K562 (cell line): ENCODE measurements around the gene MLH1. TPM values are rescaled to one million over a fixed set of nuclear protein-coding genes. Genes with fewer than 3 reads are reported as not detected.
A peak's percentile ranks its signal among the peaks of the same experiment; 100 is the strongest.

ENCODE experiments used
- ADNP ChIP-seq: fragments of 200-800 bp; sonication (Bioruptor generic); IDR thresholded peaks from 2 replicates; pipeline ENCODE4 v1.6.1; 2016; ENCODE audit warnings: missing genetic modification characterization, missing compliant biosample characterization
- BRD9 ChIP-seq: fragments of 450-650 bp; IDR thresholded peaks from 2 replicates; pipeline ENCODE4 v1.6.1; 2018; ENCODE audit warnings: low read depth; ENCODE audit not compliant: partially characterized antibody
- GMEB1 ChIP-seq: fragments of 250-450 bp; sonication (Bioruptor Pico); IDR thresholded peaks from 2 replicates; pipeline ENCODE4 v1.4.0; 2020; ENCODE audit warnings: mild to moderate bottlenecking
- IRF9 ChIP-seq: fragments of 450-650 bp; IDR thresholded peaks from 2 replicates; pipeline ENCODE4 v1.6.1; 2016; ENCODE audit warnings: missing biosample characterization, missing genetic modification characterization
- MED1 ChIP-seq: sonication (generic); formaldehyde crosslinking; IDR thresholded peaks from 2 replicates; pipeline ENCODE4 v1.8.1; 2023; ENCODE audit warnings: missing genetic modification reagents, borderline replicate concordance
- NFIC ChIP-seq: fragments of 450-650 bp; IDR thresholded peaks from 2 replicates; pipeline ENCODE4 v1.6.1; 2017; ENCODE audit warnings: mild to moderate bottlenecking, inconsistent platforms
- NFRKB ChIP-seq: fragments of 450-650 bp; IDR thresholded peaks from 2 replicates; pipeline ENCODE4 v1.6.1; 2016; ENCODE audit warnings: low read depth
- NR2F6 ChIP-seq: fragments of 450-650 bp; formaldehyde crosslinking; IDR thresholded peaks from 2 replicates; pipeline ENCODE4 v1.4.0; 2020; ENCODE audit warnings: mild to moderate bottlenecking
- PYGO2 ChIP-seq: fragments of 450-650 bp; IDR thresholded peaks from 2 replicates; pipeline ENCODE4 v1.6.1; 2016; ENCODE audit warnings: mild to moderate bottlenecking, missing genetic modification characterization, moderate library complexity, missing compliant biosample characterization
- RCOR1 ChIP-seq, 2 experiments: IDR thresholded peaks; 2 replicates each; pipeline ENCODE4 v1.6.1; 2012; ENCODE audit warnings: low read depth in 2 of 2, low read length in 2 of 2, borderline replicate concordance in 1 of 2, improper control_type of control experiment in 1 of 2
- RNF219 ChIP-seq: fragments of 250-450 bp; sonication (Bioruptor Pico); IDR thresholded peaks from 2 replicates; pipeline ENCODE4 v1.5.0; 2022; ENCODE audit warnings: mild to moderate bottlenecking
- SIN3B ChIP-seq: fragments of 450-650 bp; IDR thresholded peaks from 2 replicates; pipeline ENCODE4 v1.6.1; 2017; ENCODE audit warnings: low read depth, mild to moderate bottlenecking, moderate library complexity
- SMARCA5 ChIP-seq: fragments of 450-650 bp; IDR thresholded peaks from 2 replicates; pipeline ENCODE4 v1.6.1; 2016
- SPI1 ChIP-seq: IDR thresholded peaks from 2 replicates; pipeline ENCODE4 v1.6.1; 2011; ENCODE audit warnings: low read depth, low read length, control low read depth, borderline replicate concordance
- UBTF ChIP-seq, 2 experiments: IDR thresholded peaks; 2 replicates each; pipeline ENCODE4 v1.6.1; 2012; ENCODE audit warnings: improper control_type of control experiment in 2 of 2, low read depth in 2 of 2, low read length in 2 of 2, borderline replicate concordance in 1 of 2
- USF1 ChIP-seq: sonication (generic); formaldehyde crosslinking; IDR thresholded peaks from 2 replicates; pipeline ENCODE4 v1.9.0; 2022; ENCODE audit warnings: mild to moderate bottlenecking, missing genetic modification reagents
- ZNF280A ChIP-seq: fragments of 450-650 bp; IDR thresholded peaks from 2 replicates; pipeline ENCODE4 v1.6.1; 2018; ENCODE audit warnings: mild to moderate bottlenecking, low read depth; ENCODE audit not compliant: partially characterized antibody
- ZNF586 ChIP-seq: fragments of 450-650 bp; formaldehyde crosslinking; conservative IDR thresholded peaks from 2 replicates; pipeline ENCODE4 v1.4.0; 2020; ENCODE audit warnings: mild to moderate bottlenecking, moderate library complexity
- ZNF695 ChIP-seq: fragments of 450-650 bp; formaldehyde crosslinking; IDR thresholded peaks from 2 replicates; pipeline ENCODE4 v1.4.0; 2020; ENCODE audit warnings: mild to moderate bottlenecking, moderate library complexity
- ZSCAN29 ChIP-seq: fragments of 450-650 bp; IDR thresholded peaks from 2 replicates; pipeline ENCODE4 v1.6.1; 2017
- polyA plus RNA-seq, 8 experiments: library from polyadenylated mRNA; depleted of rRNA in 4 of 8; stranded (reverse) in 5 of 8; unstranded in 3 of 8; fragments of >200 nt; fragmentation: Nextera tagmentation in 2 of 8; fragmentation: Illumina TruSeq in 1 of 8; extraction: Ambion mirVana in 2 of 8; extraction: Trizol in 1 of 8; gene quantifications; 2 replicates each; pipeline versions ENCODE4 v1.2.1 to v1.2.3, GENCODE V29; 2011 to 2014; ENCODE audit warnings: inconsistent platforms in 1 of 8, missing spikeins in 1 of 8
- total RNA-seq, 7 experiments: library from RNA; depleted of rRNA in 6 of 7; stranded (reverse); fragments of >200 nt in 6 of 7; fragmentation: Illumina TruSeq in 2 of 7; extraction: Trizol in 2 of 7; gene quantifications; 2 replicates each; pipeline versions ENCODE4 v1.2.1 to v1.2.3, GENCODE V29; 2011 to 2021; ENCODE audit warnings: low replicate concordance in 1 of 7

MLH1 gene
- total and polyA plus RNA-seq, 9 of the 15 experiments (the other 6 are each of a cell fraction or from before 2014, with no cell fraction given), result 76.4 to 155 (median 117) TPM

- no peak for TF ChIP-seq ZNF280A
- TF ChIP-seq USF1 (CRISPR knock-in tag), result no peak
- 0 out of 2 replicates have a peak, but pooled peaks have one; percentile 21 for TF ChIP-seq SMARCA5
- TF ChIP-seq ZNF586, result no peak
- no peak for TF ChIP-seq SPI1
- TF ChIP-seq NFRKB, result no peak
- peak; percentile 57 for TF ChIP-seq BRD9
- TF ChIP-seq RCOR1 (IDR thresholded peaks at IDR 0.05; ENCODE audit: borderline replicate concordance in 1 of 2, low read depth in 2 of 2, low read length in 2 of 2), result peak in 1 of 2 experiments; percentile 16; a peak in 1 of 4 replicates
- TF ChIP-seq GMEB1 (CRISPR knock-in tag), result no peak
- no peak for TF ChIP-seq PYGO2 (tag)
- TF ChIP-seq RNF219 (CRISPR knock-in tag), result no peak
- no peak for TF ChIP-seq ZSCAN29
- TF ChIP-seq NR2F6 (CRISPR knock-in tag), result no peak
- TF ChIP-seq NFIC, result peak; percentile 13; the same call in 1 of the 2 replicates
- TF ChIP-seq ZNF695 (CRISPR knock-in tag), result no peak
- TF ChIP-seq MED1 (CRISPR knock-in tag), result no peak
- TF ChIP-seq SIN3B, result no peak
- TF ChIP-seq UBTF (IDR thresholded peaks at IDR 0.05; ENCODE audit: borderline replicate concordance in 1 of 2, low read depth in 2 of 2, low read length in 2 of 2), result no peak
- TF ChIP-seq IRF9, result no peak
- TF ChIP-seq ADNP (tag), result peak; percentile 38; the same call in 1 of the 2 replicates
Observed at GRCh38 chr3:36957063-36957462, 36.3 kb upstream of the MLH1 start (continued).
